ENCODE measurements around the gene CEBPZ.
A peak's percentile ranks its signal among the peaks of the same experiment; 100 is the strongest.
"Not testable (repeated sequence)": the region's sequence is repeated elsewhere in the genome, so short reads cannot be mapped to it uniquely, and the experiment has no call there.

Gene CEBPZ

DNA sequence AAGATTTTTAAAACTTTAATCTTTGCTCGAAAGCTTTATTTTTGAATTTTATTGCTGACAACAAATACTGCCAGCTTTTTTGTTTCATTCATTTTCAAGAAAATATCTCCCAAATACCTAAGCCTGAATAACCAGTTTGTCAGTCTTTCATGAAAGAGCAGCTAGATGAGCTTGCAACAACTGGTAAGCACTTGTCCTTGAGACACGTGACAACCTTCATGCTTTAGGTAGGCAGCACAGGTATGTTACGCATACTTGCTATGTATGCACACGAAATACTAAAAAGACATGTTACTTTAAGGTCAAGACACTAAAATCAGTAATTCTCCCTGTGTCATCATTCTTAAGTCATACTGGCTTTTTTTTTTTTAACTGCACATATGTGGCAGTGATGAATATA lies 12.3 kb downstream of the CEBPZ start:
- DNase-seq = no peak

DNA sequence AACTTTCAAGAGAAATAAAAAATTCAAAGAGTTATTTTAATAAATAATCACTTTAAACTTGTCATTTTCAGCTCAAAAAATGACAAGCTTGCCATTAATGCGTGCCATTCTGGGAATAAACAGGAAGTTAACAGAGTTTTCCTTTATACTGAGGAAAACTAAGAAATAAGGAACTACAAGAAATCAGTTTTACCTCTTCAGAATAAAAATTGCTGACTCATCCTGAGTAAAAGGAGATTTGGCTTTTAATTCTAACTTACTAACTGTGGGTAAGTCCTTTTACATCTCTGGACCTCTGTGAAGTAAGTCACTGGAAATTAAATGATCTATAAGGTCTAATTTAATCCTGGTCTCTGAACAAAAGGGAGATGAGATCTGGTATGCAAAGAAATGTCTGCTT lies 16.1 kb downstream of the CEBPZ start:
- DNase-seq = no peak

DNA sequence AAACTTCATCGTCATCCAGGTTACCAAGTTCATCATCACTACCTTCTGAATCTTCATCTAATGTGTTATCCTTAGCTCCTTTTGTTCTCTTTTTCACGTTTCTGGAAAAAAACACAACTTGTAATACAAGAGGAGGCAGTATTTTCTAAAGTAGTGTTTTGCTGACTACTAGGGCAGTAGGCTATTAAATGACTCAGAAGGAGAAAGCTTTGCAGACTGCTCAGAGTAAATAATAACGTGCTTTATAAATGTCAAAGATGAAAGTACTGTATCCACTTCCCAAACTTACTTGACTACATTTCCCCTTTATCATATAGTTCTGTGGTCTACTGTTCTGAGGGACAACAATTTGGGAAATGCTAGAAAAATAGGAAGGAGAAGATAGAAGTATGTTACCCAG lies 19.5 kb downstream of the CEBPZ start:
- no peak for DNase-seq

DNA sequence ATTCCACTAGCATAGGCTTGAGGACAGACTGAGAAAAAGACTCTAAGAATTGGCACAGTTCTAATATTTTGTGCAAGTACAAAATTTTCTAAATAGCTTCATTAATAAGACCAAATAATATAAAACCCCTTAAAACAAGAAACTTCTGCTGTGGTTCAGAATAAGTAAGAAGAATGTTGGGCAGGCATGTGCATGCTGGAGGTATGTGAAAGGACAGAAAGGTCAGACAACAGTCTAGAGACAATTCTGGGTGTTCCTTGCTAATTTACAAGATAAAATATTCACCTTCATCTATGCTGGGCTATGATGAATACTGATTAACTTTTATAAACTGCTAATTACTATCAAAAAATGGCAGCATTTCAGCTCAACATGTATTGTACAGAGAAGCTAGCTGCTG lies 20.2 kb downstream of the CEBPZ start:
- no peak for DNase-seq

DNA sequence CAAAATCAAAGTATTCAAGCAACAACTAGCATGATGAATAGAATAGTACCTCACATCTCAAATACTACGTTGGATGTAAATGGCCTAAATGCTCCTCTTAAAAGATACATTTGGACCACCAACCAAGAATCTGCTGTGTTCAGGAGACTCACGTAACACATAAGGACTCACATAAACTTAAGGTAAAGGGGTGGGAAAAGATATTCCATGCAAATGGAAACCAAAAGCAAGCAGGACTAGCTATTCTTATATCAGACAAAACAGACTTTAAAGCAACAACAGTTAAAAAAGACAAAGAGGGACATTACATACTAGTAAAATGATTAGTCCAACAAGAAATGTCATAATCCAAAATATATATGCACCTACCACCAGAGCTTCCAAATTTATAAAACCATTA lies 24.6 kb downstream of the CEBPZ start:
- not testable (repeated sequence) for DNase-seq

DNA sequence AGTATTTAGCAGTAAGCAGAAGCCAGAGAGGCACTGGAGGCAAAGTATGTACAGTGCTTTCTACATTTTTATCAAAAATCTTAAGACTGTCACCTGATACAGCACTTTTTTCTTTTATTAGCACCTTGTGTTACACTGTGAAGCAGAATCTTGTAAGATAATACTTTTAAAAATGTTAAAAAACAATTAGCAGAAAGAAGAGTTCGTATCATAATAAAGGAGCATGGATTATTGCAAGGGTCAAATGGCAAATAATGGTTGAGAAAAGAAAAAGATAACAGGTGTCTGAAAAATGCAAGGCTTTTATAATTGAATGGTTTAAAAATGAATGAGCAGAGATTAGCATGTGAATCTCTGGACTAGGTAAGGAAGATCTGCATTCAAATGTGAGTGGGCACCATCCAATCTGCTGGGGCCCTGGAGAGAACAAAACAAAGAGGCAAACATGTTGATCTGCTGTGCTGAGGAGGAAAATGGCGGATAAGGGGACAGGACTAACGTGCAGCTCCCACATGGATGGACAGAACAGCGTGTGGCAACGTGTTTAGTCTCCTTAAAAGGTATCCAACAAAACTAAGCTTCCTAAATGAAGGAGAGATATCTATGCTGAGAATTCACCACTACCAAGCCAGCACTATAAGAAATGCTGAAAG lies 25.6 kb downstream of the CEBPZ start:
- no peak for DNase-seq

DNA sequence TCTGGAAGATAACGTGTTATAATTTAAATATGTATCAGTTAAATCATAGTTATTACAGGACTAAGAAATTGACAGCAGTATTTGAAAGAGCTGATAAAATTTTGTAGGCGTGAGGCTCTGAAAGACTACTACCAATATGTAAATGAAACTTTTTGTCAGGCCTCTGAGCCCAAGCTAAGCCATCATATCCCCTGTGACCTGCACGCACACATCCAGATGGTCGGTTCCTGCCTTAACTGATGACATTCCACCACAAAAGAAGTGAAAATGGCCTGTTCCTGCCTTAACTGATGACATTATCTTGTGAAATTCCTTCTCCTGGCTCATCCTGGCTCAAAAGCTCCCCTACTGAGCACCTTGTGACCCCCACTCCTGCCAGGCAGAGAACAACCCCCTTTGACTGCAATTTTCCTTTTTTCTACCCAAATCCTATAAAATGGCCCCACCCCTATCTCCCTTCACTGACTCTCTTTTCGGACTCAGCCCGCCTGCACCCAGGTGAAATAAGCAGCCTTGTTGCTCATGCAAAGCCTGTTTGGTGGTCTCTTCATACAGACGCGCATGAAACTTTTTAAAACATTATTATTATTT lies 26.2 kb downstream of the CEBPZ start:
- DNase-seq = not testable (repeated sequence)

DNA sequence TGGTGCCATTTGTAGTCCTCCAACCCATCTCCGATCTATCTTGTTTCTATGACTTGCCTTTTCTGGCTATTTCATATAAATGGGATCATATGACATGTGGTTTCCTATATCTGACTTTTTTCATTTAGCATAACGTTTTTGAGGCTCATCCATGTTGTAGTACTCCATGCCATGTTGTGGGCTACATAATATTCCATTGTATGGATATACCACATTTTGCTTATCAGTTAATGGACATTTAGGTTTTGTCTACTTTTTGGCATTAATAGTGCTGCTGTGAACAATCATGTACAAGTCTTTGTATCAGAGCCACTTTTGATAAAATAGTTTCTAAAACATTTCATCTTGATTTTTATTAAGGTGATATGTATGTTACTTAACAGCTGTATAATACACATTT lies 27.7 kb downstream of the CEBPZ start:
- DNase-seq = no peak

DNA sequence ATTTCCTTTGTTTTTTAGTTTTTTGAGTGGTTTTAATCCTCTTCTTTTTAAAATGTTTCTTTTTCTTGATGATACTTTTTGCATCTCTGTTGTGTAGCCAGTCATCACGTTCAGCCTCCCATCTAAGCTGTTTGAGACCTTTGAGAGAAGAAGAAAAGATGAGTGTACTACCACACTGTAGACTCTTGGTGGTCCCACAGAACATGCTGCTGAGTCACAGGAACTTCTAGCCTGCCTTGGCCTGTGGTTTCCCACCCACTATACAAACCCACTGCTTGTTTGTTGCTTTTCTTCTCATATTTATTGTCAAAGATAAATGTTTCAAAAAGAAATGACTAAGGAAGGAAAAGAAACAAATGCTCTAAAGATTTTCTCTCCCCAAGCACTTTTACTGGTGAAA lies 29.6 kb downstream of the CEBPZ start:
- DNase-seq = peak; percentile 27

DNA sequence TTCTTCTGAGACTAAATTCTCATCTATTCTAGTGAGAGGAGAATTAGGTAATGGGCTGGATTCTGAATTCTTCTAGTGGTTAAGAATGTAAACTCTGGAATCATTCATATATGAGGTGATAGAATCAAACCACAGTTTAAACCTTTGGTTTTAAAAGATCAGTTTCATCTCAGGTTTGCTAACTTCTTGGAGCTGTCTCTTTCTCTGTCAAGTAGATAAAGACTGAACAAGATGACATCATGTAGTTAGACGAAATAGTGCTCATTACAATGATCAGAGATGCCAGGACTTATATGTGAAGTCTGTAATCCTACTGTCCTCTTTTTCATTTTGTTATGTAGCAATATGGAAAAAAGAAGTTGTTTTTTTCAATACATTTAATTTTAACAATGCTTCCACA lies 30.2 kb downstream of the CEBPZ start:
- DNase-seq = no peak

DNA sequence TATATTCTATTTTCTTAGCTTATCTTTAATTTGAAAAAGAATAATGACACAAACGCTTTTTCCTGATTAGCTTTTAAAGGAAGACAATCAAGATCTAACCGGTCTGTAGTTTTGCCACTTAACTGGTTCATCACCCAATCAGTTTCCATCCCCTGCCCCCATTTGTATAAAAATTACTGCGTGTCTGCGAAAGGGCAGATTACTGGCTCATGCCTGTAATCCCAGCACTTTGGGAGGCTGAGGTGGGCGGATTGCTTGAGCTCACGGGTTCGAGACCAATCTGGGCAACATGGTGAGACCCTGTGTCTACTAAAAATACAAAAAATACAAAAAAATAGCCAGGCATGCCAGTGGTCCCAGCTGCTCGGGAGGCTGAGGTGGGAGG lies 32.7 kb downstream of the CEBPZ start:
- DNase-seq = no peak

DNA sequence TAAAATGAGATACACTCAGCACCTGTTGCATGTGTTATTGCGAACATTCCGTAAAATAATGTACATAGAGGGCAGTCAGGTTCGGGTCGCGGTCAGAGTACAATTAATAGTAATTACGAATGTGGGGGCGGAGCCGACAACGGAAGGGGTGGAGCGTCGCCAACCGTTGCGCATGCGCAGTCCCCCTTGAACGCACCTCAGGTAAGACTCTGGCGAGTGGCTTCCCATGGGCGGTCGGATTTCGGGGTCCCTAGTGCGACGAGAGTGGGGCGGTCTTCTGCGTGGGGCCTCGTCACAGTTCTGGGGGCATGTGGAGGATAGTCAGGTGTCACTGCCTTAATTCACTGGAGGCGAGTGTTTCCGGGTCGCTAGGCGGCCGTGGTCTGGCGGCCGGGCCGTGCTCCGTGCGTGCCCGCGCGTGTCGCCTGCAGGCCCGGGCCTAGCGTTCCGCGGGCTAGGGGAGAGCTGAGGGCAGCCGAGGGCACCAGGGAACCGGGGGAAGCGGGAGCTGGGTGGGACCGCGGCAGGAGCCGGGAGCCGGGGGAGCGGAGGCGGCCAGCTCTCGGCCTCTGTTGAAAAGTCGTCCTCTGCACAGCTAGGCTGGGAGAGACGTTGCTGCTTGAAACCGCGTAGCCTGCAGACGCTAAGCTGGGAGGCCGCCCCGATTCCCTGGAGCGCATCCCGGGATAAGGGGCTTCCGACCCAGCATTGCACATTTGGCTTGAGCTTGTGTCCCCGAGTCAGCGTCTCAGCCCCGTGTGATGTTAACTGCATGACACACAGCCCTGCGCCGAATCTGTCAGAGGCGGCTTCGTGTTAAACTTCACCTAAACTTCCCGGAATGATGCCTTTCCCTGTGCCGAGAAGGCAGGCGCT lies 34.8 kb downstream of the CEBPZ start, which contains the start of gene CEBPZOS:
Gene CEBPZOS, plus strand, starts transcription at position 177 of the 876 bp plus-strand sequence. CDS start 3,209 bp downstream, outside the sequence.
- peak; percentile 93 for DNase-seq

DNA sequence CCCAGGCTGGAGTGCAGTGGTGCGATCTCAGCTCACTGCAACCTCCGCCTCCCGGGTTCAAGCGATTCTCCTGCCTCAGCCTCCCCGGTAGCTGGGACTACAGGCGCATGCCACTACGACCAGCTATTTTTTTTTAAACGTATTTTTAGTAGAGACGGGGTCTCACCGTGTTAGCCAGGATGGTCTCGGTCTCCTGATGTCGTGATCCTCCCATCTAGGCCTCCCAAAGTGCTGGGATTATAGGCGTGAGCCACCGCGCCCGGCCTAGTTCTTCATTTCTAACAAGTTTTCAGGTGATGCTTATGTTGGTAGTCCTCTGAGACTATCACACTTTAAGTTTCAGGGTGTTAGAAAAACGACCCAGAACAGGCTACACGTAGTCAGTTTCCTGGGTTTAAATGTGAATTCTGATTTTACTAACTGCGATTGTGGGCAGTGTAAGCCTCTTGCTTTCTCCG lies 35.5 kb downstream of the CEBPZ start:
- DNase-seq = not testable (repeated sequence)

DNA sequence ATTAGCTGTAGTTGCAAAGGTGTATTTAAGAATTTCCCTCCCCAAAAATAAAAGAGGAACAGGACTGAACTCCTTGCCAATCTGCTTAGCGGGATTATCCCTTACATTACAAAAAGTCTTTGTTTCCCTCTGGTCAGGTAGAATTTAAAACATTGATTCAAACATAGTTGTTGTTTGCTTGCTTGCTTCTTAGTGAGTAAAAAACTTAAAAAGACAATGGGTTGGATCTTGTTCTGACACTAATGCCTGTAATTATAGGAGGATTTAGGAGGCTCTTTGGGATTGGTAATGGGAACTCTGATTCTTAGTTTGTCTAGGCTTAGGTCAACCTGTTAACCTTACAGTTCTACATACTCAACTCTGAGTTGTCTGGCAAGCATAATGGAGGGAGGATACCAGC lies 38.8 kb downstream of the CEBPZ start:
- DNase-seq = no peak

DNA sequence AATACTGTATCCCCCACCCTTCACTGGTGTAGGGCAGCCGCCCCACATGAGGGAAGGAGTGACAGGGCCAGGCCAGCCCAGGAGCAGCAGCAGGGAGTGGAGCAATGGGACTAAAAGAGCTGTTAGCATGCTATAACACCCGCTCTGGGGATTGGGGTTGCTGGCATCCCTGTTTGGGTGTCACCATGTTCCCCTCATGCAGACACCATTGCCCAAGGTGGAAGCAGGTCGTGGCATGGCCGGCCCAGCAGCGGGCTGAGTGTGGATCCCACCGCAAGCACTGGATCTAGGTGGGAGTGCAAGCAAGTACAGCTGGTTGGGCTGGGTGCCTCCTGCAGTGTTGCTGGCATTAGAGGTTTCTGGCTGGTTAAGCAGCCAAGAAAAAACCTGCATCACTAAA lies 39.6 kb downstream of the CEBPZ start:
- no peak for DNase-seq

DNA sequence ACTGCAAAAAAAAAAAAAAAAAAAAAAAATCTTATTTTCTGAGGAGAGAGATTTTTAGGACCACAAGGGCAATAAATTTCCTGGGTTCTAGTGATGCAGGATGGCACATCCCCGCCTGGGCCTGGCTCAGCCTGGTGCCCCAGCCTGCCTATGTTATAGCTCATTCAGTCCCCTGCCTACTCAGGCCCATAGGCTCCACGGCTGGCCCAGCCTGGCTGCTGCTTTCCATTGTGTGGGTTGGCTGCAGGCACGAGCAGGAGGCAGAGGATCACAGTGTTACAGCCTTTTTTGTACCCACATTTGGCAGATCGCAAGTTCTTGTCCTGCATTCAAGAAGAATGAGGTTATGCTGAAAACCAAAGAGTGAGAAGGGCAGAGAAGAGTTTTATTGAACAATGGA lies 40.1 kb downstream of the CEBPZ start:
- DNase-seq = no peak

DNA sequence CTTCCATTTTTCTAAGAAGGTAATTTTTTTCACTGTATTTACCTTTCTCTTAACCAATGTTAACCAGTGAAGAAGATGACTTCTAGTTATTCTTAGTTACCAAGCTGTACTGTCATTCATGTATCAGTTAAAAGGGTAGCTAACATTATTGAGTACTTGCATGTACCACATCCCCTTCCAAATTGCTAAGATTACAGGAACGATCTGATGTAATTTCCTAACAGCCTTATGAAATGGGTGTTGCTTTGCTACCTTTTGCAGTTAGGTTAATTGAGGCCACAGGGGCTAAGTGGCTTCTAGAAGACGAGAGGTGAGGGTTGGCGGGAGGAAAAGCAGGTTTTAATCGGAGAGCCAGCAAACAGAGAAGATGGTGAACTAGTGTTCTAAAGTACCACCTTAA lies 41.1 kb downstream of the CEBPZ start:
- no peak for DNase-seq

DNA sequence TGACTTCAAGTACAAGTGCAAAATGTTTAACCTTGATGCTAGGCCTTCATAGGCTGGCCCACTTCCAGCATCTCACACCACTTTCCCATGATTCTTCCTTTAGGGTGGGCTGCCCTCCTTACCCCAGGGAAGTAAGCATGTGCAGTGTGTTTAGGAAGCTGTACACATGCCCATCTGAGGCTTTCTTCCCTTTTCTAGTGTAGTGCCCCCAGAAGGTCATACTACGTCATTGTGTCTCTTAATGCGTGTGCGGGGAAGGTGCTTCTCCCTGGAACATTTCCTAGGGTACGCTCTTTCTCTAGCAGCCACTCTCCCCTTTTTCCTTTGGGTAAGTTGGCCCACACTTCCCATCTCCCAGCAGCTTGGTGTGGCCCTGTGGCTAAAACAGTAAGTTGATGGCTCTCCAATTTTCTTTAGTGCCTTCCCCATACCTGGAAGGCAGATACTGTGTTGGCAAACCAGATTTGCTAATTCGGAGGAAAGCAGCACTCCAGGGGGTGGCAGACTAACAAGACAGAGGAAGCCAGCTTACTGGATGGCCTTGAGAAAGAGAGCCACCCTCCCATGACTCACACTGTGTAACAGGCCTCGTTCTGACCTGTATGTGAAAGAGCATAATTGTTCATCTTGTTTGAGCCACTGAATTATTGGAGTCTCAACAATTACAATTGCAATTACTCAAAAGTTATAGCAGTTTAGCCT lies 41.8 kb downstream of the CEBPZ start:
- no peak for DNase-seq

DNA sequence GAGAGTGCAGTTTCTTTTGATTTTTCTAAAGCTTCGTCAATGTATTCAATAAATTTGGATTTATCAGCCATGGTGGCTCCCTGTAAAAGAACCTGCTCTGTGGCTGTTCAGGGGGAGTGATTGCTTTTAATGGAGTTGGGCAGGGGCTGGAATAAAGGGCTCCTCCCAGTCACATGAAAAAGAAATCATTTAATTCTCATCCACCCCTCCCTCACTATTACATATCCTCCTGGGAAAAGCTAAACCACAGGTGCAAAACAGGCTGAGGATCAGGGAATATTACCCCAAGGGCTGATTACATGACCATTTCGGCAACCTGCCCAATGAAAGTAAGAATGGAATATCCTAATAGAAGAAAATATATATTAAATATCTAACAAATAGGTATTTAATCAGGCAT lies 42.8 kb downstream of the CEBPZ start, which contains the start of gene SULT6B1:
Gene SULT6B1, minus strand, starts transcription at position 101 of the 400 bp plus-strand sequence. Its CDS starts 30 bp downstream, at position 71.
- DNase-seq = no peak

DNA sequence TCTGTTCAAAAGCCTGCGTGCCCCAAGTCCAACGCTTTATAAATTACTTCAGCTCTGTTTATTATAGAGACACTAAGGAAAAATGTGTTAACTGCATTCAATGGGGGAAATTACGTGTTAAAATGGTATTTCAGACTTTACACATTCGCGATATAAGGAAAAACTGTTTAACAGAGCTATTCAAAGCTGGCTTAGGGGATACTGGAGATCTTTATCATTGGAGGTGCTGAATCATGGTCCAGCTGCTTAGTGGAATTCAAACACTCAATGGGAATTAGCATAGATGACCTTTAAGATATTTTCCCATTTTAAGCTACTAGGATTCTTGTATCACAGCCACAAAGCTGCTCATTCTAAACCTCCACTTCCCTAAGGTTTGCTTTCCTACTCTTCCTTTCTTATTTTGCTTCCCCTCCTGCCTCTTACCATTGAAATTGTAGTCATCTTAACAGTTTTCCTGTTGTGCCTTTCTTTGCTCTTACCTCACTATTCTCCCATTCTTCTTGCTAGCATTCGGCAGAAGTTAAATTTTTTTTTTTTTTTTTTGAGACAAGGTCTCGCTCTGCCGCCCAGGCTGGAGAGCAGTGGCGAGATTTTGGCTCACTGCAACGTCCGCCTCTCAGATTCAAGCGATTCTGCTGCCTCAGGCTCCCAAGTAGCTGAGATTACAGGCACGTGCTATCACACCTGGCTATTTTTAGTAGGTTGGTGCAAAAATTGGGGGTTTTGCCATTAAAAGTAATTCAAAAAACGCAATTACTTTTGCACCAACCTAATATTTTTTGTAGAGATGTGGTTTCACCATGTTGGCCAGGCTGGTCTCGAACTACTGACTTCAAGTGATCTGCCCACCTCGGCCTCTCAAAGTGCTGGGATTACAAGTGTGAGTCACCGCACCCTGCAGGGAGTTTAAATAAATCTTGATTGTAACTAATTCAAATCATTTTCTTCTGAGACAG lies 49.4 kb downstream of the CEBPZ start:
- no peak for DNase-seq

DNA sequence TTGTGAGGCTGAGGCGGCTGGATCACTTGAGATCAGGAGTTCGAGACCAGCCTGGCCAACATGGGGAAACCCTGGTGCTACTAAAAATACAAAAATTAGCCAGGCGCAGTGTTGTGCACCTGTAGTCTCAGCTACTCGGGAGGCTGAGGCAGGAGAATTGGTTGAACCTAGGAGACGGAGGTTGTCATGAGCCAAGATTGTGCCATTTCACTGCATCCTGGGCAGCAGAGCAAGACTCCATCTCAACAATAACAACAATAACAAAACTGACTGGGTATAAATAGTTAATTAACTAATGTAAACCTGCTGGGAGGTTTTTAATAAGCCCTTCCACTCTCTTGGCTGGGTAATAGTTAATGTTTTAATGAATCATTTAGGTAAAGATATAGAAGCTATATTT lies 50.8 kb downstream of the CEBPZ start:
- DNase-seq = no peak

All from activated CD4-positive, alpha-beta T cell treated with anti-CD3 and anti-CD28 coated beads for 48 hours (primary cell).